Measurements from ENCODE around the gene NRG3. TPM values are rescaled to one million over a fixed set of nuclear protein-coding genes. Genes with fewer than 3 reads are reported as not detected.

NRG3 gene
- total and polyA plus RNA-seq, 2 of the 8 experiments (the other 6 are each of a cell fraction or from before 2014, with no cell fraction given), result 4.2 to 5.0 TPM

Small RNAs within 50 kb of the gene (small RNA-seq; reads per million reads assigned to genes)
- not detected for gene RNU6-441P (ENCODE audit: insufficient read depth)
